HepG2 (cell line): Measurements from ENCODE around the gene NAALADL1. TPM values are rescaled to one million over a fixed set of nuclear protein-coding genes. Genes with fewer than 3 reads are reported as not detected.

ENCODE experiments used
- ASH2L ChIP-seq: fragments of 300-600, 200-600 bp; sonication (generic); IDR thresholded peaks from 2 replicates; pipeline ENCODE4 v1.7.0; 2017; ENCODE audit warnings: low read depth, mild to moderate bottlenecking, moderate library complexity, mixed read lengths, low read length; ENCODE audit not compliant: insufficient read length
- ATF5 ChIP-seq: sonication (generic); formaldehyde crosslinking; IDR thresholded peaks from 2 replicates; pipeline ENCODE4 v1.4.0; 2020; ENCODE audit warnings: mild to moderate bottlenecking, low read depth, missing genetic modification reagents
- BCLAF1 ChIP-seq: fragments of 450-650 bp; IDR thresholded peaks from 2 replicates; pipeline ENCODE4 v1.6.1; 2017; ENCODE audit warnings: mild to moderate bottlenecking
- BRCA1 ChIP-seq: sonication (generic); formaldehyde crosslinking; IDR thresholded peaks from 2 replicates; pipeline ENCODE4 v1.4.0; 2020; ENCODE audit warnings: missing genetic modification reagents
- ERF ChIP-seq: IDR thresholded peaks from 2 replicates; pipeline ENCODE4 v1.6.1; 2018; ENCODE audit warnings: missing biosample characterization, missing genetic modification reagents
- FOXC1 ChIP-seq: sonication (generic); formaldehyde crosslinking; IDR thresholded peaks from 2 replicates; pipeline ENCODE4 v1.8.0; 2022; ENCODE audit warnings: mild to moderate bottlenecking, missing genetic modification reagents, borderline replicate concordance
- RARA ChIP-seq: IDR thresholded peaks from 2 replicates; pipeline ENCODE4 v1.6.1; 2016; ENCODE audit warnings: missing genetic modification reagents, missing compliant biosample characterization
- SRF ChIP-seq: IDR thresholded peaks from 2 replicates; pipeline ENCODE4 v1.6.1; 2011; ENCODE audit warnings: mild to moderate bottlenecking, low read depth, low read length, moderate library complexity
- ZIK1 ChIP-seq: sonication (generic); formaldehyde crosslinking; IDR thresholded peaks from 2 replicates; pipeline ENCODE4 v1.5.0; 2020; ENCODE audit warnings: mild to moderate bottlenecking, low read depth, missing genetic modification reagents, borderline replicate concordance
- ZNF598 ChIP-seq: sonication (generic); formaldehyde crosslinking; IDR thresholded peaks from 2 replicates; pipeline ENCODE4 v1.5.1; 2020; ENCODE audit warnings: mild to moderate bottlenecking, missing genetic modification reagents, borderline replicate concordance
- ZNF770 ChIP-seq: sonication (generic); formaldehyde crosslinking; IDR thresholded peaks from 2 replicates; pipeline ENCODE4 v1.5.0; 2020; ENCODE audit warnings: mild to moderate bottlenecking, missing genetic modification reagents
- polyA plus RNA-seq, 8 experiments: library from polyadenylated mRNA; depleted of rRNA in 3 of 8; stranded (reverse) in 7 of 8; unstranded in 1 of 8; fragments of >200 nt; fragmentation: Illumina TruSeq in 4 of 8; extraction: Trizol in 4 of 8; gene quantifications; 2 replicates each; pipeline versions ENCODE4 v1.2.1 to v1.2.3, GENCODE V29; 2011 to 2016; ENCODE audit warnings: low read depth in 4 of 8, missing spikeins in 1 of 8, mixed read lengths in 1 of 8; ENCODE audit not compliant: insufficient read depth in 1 of 8
- total RNA-seq, 5 experiments: library from RNA; depleted of rRNA; stranded (reverse); fragments of >200 nt; fragmentation: Illumina TruSeq; extraction: Trizol; gene quantifications; 2 replicates each; pipeline ENCODE4 v1.2.3, GENCODE V29; 2016; ENCODE audit warnings: low read depth in 1 of 5
- TF ChIP-seq, protein P1 (sequence below): sonication (generic); formaldehyde crosslinking; IDR thresholded peaks from 2 replicates; pipeline ENCODE4 v1.4.0; 2020; ENCODE audit warnings: missing genetic modification reagents, mild to moderate bottlenecking, borderline replicate concordance
- TF ChIP-seq, protein P2 (sequence below): IDR thresholded peaks from 2 replicates; pipeline ENCODE4 v1.6.1; 2016; ENCODE audit warnings: missing compliant biosample characterization, missing genetic modification reagents, borderline replicate concordance
- TF ChIP-seq, protein P3 (sequence below): IDR thresholded peaks from 2 replicates; pipeline ENCODE4 v1.6.1; 2016; ENCODE audit warnings: missing compliant biosample characterization, missing genetic modification reagents, borderline replicate concordance

NAALADL1 gene
- total and polyA plus RNA-seq, 2 of the 13 experiments (the other 11 are each of a cell fraction or from before 2014, with no cell fraction given) = 9.3 to 33.9 TPM

- no peak for TF ChIP-seq BCLAF1
- TF ChIP-seq, protein P1, sequence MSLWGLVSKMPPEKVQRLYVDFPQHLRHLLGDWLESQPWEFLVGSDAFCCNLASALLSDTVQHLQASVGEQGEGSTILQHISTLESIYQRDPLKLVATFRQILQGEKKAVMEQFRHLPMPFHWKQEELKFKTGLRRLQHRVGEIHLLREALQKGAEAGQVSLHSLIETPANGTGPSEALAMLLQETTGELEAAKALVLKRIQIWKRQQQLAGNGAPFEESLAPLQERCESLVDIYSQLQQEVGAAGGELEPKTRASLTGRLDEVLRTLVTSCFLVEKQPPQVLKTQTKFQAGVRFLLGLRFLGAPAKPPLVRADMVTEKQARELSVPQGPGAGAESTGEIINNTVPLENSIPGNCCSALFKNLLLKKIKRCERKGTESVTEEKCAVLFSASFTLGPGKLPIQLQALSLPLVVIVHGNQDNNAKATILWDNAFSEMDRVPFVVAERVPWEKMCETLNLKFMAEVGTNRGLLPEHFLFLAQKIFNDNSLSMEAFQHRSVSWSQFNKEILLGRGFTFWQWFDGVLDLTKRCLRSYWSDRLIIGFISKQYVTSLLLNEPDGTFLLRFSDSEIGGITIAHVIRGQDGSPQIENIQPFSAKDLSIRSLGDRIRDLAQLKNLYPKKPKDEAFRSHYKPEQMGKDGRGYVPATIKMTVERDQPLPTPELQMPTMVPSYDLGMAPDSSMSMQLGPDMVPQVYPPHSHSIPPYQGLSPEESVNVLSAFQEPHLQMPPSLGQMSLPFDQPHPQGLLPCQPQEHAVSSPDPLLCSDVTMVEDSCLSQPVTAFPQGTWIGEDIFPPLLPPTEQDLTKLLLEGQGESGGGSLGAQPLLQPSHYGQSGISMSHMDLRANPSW (CRISPR knock-in tag) = no peak
- TF ChIP-seq ASH2L = peak; percentile 96
- TF ChIP-seq ZNF770 (CRISPR knock-in tag) = peak; percentile 68
- TF ChIP-seq, protein P2, sequence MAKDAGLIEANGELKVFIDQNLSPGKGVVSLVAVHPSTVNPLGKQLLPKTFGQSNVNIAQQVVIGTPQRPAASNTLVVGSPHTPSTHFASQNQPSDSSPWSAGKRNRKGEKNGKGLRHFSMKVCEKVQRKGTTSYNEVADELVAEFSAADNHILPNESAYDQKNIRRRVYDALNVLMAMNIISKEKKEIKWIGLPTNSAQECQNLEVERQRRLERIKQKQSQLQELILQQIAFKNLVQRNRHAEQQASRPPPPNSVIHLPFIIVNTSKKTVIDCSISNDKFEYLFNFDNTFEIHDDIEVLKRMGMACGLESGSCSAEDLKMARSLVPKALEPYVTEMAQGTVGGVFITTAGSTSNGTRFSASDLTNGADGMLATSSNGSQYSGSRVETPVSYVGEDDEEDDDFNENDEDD (CRISPR knock-in tag) = peak; percentile 72; the same call in 1 of the 2 replicates
- TF ChIP-seq, protein P3, sequence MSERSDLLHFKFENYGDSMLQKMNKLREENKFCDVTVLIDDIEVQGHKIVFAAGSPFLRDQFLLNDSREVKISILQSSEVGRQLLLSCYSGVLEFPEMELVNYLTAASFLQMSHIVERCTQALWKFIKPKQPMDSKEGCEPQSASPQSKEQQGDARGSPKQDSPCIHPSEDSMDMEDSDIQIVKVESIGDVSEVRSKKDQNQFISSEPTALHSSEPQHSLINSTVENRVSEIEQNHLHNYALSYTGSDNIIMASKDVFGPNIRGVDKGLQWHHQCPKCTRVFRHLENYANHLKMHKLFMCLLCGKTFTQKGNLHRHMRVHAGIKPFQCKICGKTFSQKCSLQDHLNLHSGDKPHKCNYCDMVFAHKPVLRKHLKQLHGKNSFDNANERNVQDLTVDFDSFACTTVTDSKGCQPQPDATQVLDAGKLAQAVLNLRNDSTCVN (CRISPR knock-in tag) = peak; percentile 68; the same call in 1 of the 2 replicates
- peak; percentile 89 for TF ChIP-seq SRF
- TF ChIP-seq RARA (CRISPR knock-in tag) = peak; percentile 36
- TF ChIP-seq FOXC1 (CRISPR knock-in tag) = no peak; the same call in none of the 2 replicates
- TF ChIP-seq ATF5 (CRISPR knock-in tag) = peak; percentile 35; the same call in 1 of the 2 replicates
- TF ChIP-seq ZIK1 (CRISPR knock-in tag) = peak; percentile 84
- 0 out of 2 replicates have a peak, but pooled peaks have one; percentile 16 for TF ChIP-seq ZNF598
- no peak for TF ChIP-seq BRCA1 (CRISPR knock-in tag)
- TF ChIP-seq ERF (CRISPR knock-in tag) = peak; percentile 51; the same call in 1 of the 2 replicates
Measured at GRCh38 chr11:65095974-65096806, 37.8 kb upstream of the NAALADL1 start, which contains the start of gene VPS51 (continued).
